HEK293 (cell line): ENCODE results near the gene ZCCHC7.

Experiments
- CTCF ChIA-PET: fragments of 350-600 bp; formaldehyde crosslinking; extraction: SDS; loops from one replicate; lab custom pipeline; 2021; ENCODE audit warnings: antibody characterized with exemption; lab: Yijun Ruan, JAX
- POLR2A ChIA-PET: fragments of 300-600 bp; formaldehyde crosslinking; extraction: SDS; loops from one replicate; lab custom pipeline; 2020; ENCODE audit warnings: antibody characterized with exemption, inconsistent platforms; lab: Yijun Ruan, JAX
- H3K27ac ChIP-seq: fragments of 200-500 bp; sonication (Bioruptor generic); 2 replicates; pipeline ENCODE4 v1.5.1; 2014; ENCODE audit warnings: low read depth, low read length, control low read depth, inconsistent platforms; ENCODE audit errors: extremely low read depth
- H3K36me3 ChIP-seq, 2 experiments: fragments of 200-500 bp in 1 of 2; sonication (Bioruptor generic) in 1 of 2; 1 replicate in 1 of 2; 2 replicates in 1 of 2; pipeline ENCODE4 v1.5.1; 2014 to 2017; ENCODE audit warnings: inconsistent platforms in 2 of 2, low read length in 2 of 2; ENCODE audit not compliant: control insufficient read depth in 2 of 2, insufficient read depth in 1 of 2
- H3K4me1 ChIP-seq: fragments of 200-500 bp; sonication (Bioruptor generic); 2 replicates; pipeline ENCODE4 v1.5.1; 2014; ENCODE audit warnings: mild to moderate bottlenecking, low read length, inconsistent platforms; ENCODE audit not compliant: control insufficient read depth, insufficient read depth
- H3K4me3 ChIP-seq: 2 replicates; pipeline ENCODE4 v1.5.1; 2011; ENCODE audit warnings: low read depth, mild to moderate bottlenecking, control low read depth, low read length, moderate library complexity
- H3K9me3 ChIP-seq: fragments of 200-500 bp; sonication (Bioruptor generic); 2 replicates; pipeline ENCODE4 v1.5.1; 2014; ENCODE audit warnings: low read depth, low read length, inconsistent platforms; ENCODE audit not compliant: control insufficient read depth, insufficient read depth
- AEBP2 ChIP-seq: fragments of 450-650 bp; formaldehyde crosslinking; IDR thresholded peaks from 2 replicates; pipeline ENCODE4 v1.5.1; 2016; ENCODE audit warnings: missing biosample characterization, missing genetic modification characterization, borderline replicate concordance
- MYNN ChIP-seq: fragments of 450-650 bp; formaldehyde crosslinking; IDR thresholded peaks from 2 replicates; pipeline ENCODE4 v1.5.1; 2016; ENCODE audit warnings: missing biosample characterization, missing genetic modification characterization, borderline replicate concordance
- PRDM10 ChIP-seq: fragments of 450-650 bp; formaldehyde crosslinking; IDR thresholded peaks from 2 replicates; pipeline ENCODE4 v1.5.1; 2016; ENCODE audit warnings: missing biosample characterization, missing genetic modification characterization
- PRDM6 ChIP-seq: fragments of 450-650 bp; formaldehyde crosslinking; IDR thresholded peaks from 2 replicates; pipeline ENCODE4 v1.5.1; 2017; ENCODE audit warnings: missing biosample characterization, missing genetic modification characterization
- SP2 ChIP-seq: fragments of 450-650 bp; formaldehyde crosslinking; IDR thresholded peaks from 2 replicates; pipeline ENCODE4 v1.5.1; 2016; ENCODE audit warnings: missing biosample characterization, missing genetic modification characterization
- ZNF157 ChIP-seq: fragments of 450-650 bp; formaldehyde crosslinking; IDR thresholded peaks from 2 replicates; pipeline ENCODE4 v1.5.1; 2016; ENCODE audit warnings: missing biosample characterization, missing genetic modification characterization
- ZNF169 ChIP-seq: fragments of 450-650 bp; formaldehyde crosslinking; IDR thresholded peaks from 2 replicates; pipeline ENCODE4 v1.5.1; 2016; ENCODE audit warnings: missing biosample characterization, missing genetic modification characterization
- ZNF2 ChIP-seq: fragments of 450-650 bp; formaldehyde crosslinking; IDR thresholded peaks from 2 replicates; pipeline ENCODE4 v1.5.1; 2016; ENCODE audit warnings: missing biosample characterization, missing genetic modification characterization
- ZNF211 ChIP-seq: fragments of 450-650 bp; formaldehyde crosslinking; IDR thresholded peaks from 2 replicates; pipeline ENCODE4 v1.5.1; 2016; ENCODE audit warnings: low read depth, missing biosample characterization, missing genetic modification characterization
- ZNF239 ChIP-seq: fragments of 450-650 bp; formaldehyde crosslinking; IDR thresholded peaks from 2 replicates; pipeline ENCODE4 v1.5.1; 2016; ENCODE audit warnings: missing biosample characterization, missing genetic modification characterization
- ZNF280C ChIP-seq: fragments of 450-650 bp; formaldehyde crosslinking; IDR thresholded peaks from 2 replicates; pipeline ENCODE4 v1.5.1; 2016; ENCODE audit warnings: missing biosample characterization, missing genetic modification characterization
- ZNF391 ChIP-seq: fragments of 450-650 bp; formaldehyde crosslinking; IDR thresholded peaks from 2 replicates; pipeline ENCODE4 v1.5.1; 2016; ENCODE audit warnings: low read depth, missing biosample characterization, missing genetic modification characterization, borderline replicate concordance
- ZNF433 ChIP-seq: fragments of 450-650 bp; formaldehyde crosslinking; IDR thresholded peaks from 2 replicates; pipeline ENCODE4 v1.5.1; 2016; ENCODE audit warnings: missing biosample characterization, missing genetic modification characterization, low read depth
- ZNF629 ChIP-seq: fragments of 450-650 bp; formaldehyde crosslinking; IDR thresholded peaks from 2 replicates; pipeline ENCODE4 v1.5.1; 2017; ENCODE audit warnings: missing biosample characterization, missing genetic modification characterization

Gene ZCCHC7

GRCh38 chr9:37295178-37295577, 174.8 kb downstream of the ZCCHC7 start (continued):
- TF ChIP-seq PRDM6 (tag by site-specific recombination) = no peak

GRCh38 chr9:37295796-37296195, 175.4 kb downstream of the ZCCHC7 start:
- Histone ChIP-seq H3K4me1 (0 out of 2 replicates have a peak, but pooled peaks cover 2% of the 10 kb centered on the region), H3K36me3 (no peaks in the 10 kb centered on the region), H3K27ac (no peak overlapping the region), H3K9me3 (no peaks in the 10 kb centered on the region), H3K4me3 (no peak overlapping the region)
- TF ChIP-seq ZNF629 (no peak), ZNF169 (no peak), AEBP2 (no peak), ZNF157 (tag by site-specific recombination) (no peak), ZNF391 (tag by site-specific recombination) (no peak), ZNF280C (tag by site-specific recombination) (no peak), MYNN (tag by site-specific recombination) (no peak), SP2 (no peak), ZNF433 (tag by site-specific recombination) (no peak), ZNF211 (no peak), PRDM10 (tag by site-specific recombination) (peak; percentile 82), ZNF2 (tag by site-specific recombination) (no peak), PRDM6 (tag by site-specific recombination) (0 out of 2 replicates have a peak, but pooled peaks have one; percentile 35), ZNF239 (no peak)
- ChIA-PET CTCF (interaction anchor here (0.6 to 1.9 kb wide), 5 partner anchors 11 to 305 kb away, joined by 3 to 7 read pairs (median 3); no protein-coding TSS in a partner anchor), POLR2A (no interaction called here)
